ACC112 (cell line): ENCODE results near the gene EGLN1.
A peak's percentile ranks its signal among the peaks of the same experiment; 100 is the strongest.

Experiments
- H2AFZ ChIP-seq: fragments of 200-600 bp; sonication (generic); one replicate; pipeline ENCODE4 v1.6.0; 2017; ENCODE audit warnings: antibody characterized with exemption, low read length; ENCODE audit not compliant: unreplicated experiment
- H3K27ac ChIP-seq: fragments of 200-600 bp; sonication (generic); 2 replicates; pipeline ENCODE4 v1.5.1; 2014; ENCODE audit warnings: low read depth, mild to moderate bottlenecking, antibody characterized with exemption, low read length, moderate library complexity
- H3K27me3 ChIP-seq: fragments of 200-600 bp; sonication (generic); 2 replicates; pipeline ENCODE4 v1.6.1; 2014; ENCODE audit warnings: mild to moderate bottlenecking, antibody characterized with exemption, low read length, moderate library complexity, mixed read lengths; ENCODE audit not compliant: insufficient read depth
- H3K36me3 ChIP-seq: fragments of 200-600 bp; sonication (generic); 2 replicates; pipeline ENCODE4 v1.6.1; 2016; ENCODE audit warnings: mild to moderate bottlenecking, antibody characterized with exemption, low read length, moderate library complexity, mixed read lengths; ENCODE audit not compliant: insufficient read depth
- H3K4me1 ChIP-seq: fragments of 200-600 bp; sonication (generic); one replicate; pipeline ENCODE4 v1.6.1; 2016; ENCODE audit warnings: low read length, mixed read lengths; ENCODE audit not compliant: insufficient read depth, unreplicated experiment, control insufficient read depth
- H3K4me3 ChIP-seq: fragments of 200-600 bp; sonication (generic); 2 replicates; pipeline ENCODE4 v1.5.1; 2014; ENCODE audit warnings: mild to moderate bottlenecking, low read depth, low read length
- H3K79me2 ChIP-seq: fragments of 200-600 bp; sonication (generic); one replicate; pipeline ENCODE4 v1.6.0; 2016; ENCODE audit warnings: low read length; ENCODE audit not compliant: control insufficient read depth, unreplicated experiment, insufficient read depth

The EGLN1 gene

GRCh38 chr1:231414260-231415016 is 7.6 kb downstream of the EGLN1 start:
- Histone ChIP-seq H3K79me2 (peaks cover 94% of the 10 kb centered on the region), H3K27me3 (no peaks in the 10 kb centered on the region), H3K4me3 (no peak overlapping the region), H3K4me1 (peaks cover 48% of the 10 kb centered on the region), H3K27ac (no peak overlapping the region), H2AFZ (no peak overlapping the region), H3K36me3 (no peaks in the 10 kb centered on the region)

GRCh38 chr1:231413749-231414082 is 8.4 kb downstream of the EGLN1 start:
- H3K4me3 ChIP-seq: no peak overlapping the region
- H3K79me2 ChIP-seq: peaks cover 94% of the 10 kb centered on the region
- H3K4me1 ChIP-seq: peaks cover 50% of the 10 kb centered on the region
- no peaks in the 10 kb centered on the region for H3K36me3 ChIP-seq
- H3K27me3 ChIP-seq: no peaks in the 10 kb centered on the region
- no peak overlapping the region for H2AFZ ChIP-seq
- H3K27ac ChIP-seq: no peak overlapping the region

DNA sequence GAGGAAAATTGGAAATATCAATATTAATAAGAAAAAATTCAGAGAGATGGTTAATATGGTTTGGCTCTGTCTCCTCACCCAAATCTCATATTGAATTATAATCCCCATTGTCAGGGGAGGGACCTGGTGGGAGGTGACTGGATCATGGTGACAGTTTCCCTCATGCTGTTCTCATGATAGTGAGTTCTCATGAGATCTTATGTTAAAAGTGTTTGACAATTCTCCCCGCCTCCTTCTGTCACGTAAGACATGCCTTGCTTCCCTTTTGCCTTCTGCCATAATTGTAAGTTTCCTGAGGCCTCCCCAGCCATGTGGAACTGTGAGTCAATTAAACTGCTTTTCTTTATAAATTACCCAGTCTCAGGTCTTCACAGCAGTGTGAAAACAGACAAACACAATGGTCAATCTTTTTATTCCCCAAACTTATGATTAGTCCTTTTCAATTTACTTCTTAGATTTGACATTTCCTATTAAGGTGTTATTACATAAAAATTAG is 11.0 kb downstream of the EGLN1 start:
- Histone ChIP-seq H3K4me3 (no peak overlapping the region), H3K79me2 (peaks cover 95% of the 10 kb centered on the region), H3K27ac (peak overlapping the region; percentile 65), H3K27me3 (no peaks in the 10 kb centered on the region), H3K36me3 (no peaks in the 10 kb centered on the region), H2AFZ (no peak overlapping the region), H3K4me1 (peaks cover 51% of the 10 kb centered on the region)

DNA sequence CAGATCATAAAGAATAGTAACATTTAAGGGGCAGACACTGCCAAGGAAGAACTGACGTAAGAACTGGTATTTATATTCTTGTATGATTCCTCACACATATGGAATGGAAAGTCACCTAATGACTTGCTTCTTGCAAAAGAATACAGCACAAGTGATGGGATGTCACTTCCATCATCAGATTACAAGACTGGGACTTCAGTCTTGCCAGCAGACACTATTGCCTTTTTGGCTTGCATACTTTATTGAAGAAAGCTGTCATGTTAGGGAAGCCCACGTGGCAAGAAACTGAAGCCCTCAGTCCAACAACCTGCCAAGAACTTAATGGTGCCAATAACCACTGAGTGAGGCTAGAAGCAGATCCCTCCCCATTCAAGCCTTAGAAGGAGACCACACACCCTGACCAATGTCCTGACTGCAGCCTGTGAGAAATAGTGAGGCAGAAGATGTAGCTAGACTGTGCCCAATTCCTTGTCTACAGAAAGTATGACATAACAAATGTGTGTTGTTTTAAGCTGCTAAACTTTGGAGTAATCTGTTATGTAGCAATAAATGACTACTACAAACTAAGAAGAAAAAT is 12.0 kb downstream of the EGLN1 start:
- peak overlapping the region; percentile 65 for H3K27ac ChIP-seq
- no peaks in the 10 kb centered on the region for H3K27me3 ChIP-seq
- no peak overlapping the region; the same call in 1 of the 2 replicates for H3K4me3 ChIP-seq
- peaks cover 51% of the 10 kb centered on the region for H3K4me1 ChIP-seq
- H2AFZ ChIP-seq: no peak overlapping the region
- no peaks in the 10 kb centered on the region for H3K36me3 ChIP-seq
- peaks cover 93% of the 10 kb centered on the region for H3K79me2 ChIP-seq

DNA sequence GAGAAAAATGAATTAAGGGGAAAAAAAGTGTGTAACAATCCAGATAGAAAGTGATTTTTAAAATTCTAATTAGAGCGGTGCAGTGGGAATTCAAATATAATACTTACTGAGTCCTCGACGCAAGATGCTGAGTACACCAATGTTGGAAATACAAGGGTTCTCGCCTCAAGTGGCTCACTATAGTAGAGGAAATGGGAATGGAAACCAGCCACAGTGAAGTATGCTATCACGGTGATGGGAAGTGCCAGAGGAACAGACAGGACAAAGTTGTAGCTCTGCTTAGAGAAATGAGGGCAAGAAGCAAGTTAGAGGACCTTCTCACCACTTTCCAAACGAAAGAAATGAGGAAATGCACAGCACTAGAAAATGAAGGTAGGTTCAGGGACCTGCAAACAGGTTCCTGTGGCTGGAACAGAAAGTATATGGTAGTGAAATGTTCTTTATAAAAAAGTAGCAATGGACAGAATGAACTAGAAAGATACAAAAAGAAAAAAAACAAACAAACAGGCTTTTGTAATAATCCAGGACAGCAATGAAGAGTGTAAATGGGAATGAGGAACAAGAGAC is 13.5 kb downstream of the EGLN1 start:
- Histone ChIP-seq H3K79me2 (peaks cover 88% of the 10 kb centered on the region), H3K27ac (peak overlapping the region; percentile 73), H2AFZ (no peak overlapping the region), H3K36me3 (no peaks in the 10 kb centered on the region), H3K4me1 (peaks cover 44% of the 10 kb centered on the region), H3K27me3 (no peaks in the 10 kb centered on the region), H3K4me3 (peak overlapping the region; percentile 67; the same call in 1 of the 2 replicates)

DNA sequence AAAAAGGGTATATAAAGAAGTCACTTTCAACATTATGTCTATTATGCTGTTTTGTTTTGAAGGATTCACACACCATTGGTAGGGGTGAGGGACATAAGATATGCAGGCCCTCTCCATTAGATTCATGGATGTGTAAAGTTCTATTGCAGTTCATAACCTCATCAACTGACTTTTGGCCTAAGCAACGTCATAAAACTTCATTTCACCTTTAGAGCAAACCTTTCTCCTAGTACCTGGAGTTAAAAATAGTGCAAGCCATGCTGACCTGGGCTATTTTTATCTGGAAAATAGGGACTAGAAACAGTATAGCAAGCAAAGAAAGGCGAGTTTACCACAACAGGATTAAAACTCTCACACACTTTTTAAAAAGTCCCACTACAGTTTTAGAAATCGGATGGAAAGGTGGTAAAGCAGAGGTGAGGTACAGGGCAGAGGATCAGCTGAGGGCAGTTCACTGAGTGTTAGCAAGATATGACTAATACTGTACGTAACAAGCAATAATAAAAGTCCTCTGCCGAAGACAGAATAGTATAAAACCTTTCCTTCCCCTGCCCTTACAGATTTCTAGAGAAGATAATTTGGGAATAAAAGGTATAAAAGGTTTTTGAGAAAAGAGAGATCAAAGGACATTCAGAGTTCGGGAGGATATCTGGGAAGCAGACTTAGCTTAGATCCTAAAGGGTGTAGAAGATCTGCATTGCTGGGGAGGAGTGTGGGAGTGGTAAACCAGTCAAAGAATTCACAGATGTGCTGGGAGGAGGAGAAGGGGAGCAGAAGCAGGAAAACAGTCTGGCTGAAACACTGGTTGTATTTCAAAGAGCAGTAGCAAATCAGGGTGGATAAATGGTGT is 14.3 kb downstream of the EGLN1 start:
- Histone ChIP-seq H3K4me3 (peak overlapping the region; percentile 67), H3K36me3 (no peaks in the 10 kb centered on the region), H3K27ac (peak overlapping the region; percentile 73), H3K27me3 (no peaks in the 10 kb centered on the region), H3K4me1 (peaks cover 44% of the 10 kb centered on the region), H2AFZ (no peak overlapping the region), H3K79me2 (peaks cover 87% of the 10 kb centered on the region)

DNA sequence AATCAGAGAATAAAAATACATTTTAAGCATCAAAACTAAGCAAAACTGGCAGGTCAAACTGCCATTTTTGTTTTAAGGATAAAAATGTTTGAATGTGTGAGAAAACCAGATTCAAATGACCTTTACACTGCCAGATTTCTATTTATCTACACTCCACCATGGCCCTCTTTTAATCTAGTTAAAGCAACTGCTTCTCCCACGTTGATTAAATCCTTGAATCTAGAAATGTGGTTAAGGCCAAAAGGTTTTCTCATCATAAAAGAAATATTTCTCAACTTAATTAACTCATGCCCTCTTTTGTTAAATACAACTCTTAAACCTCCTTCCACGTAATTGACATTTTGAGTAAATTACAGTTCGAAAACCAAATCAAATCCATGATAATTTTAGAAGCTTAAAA is 15.0 kb downstream of the EGLN1 start:
- Histone ChIP-seq H3K4me3 (no peak overlapping the region), H3K27ac (no peak overlapping the region), H3K27me3 (no peaks in the 10 kb centered on the region), H3K36me3 (no peaks in the 10 kb centered on the region), H3K4me1 (peaks cover 44% of the 10 kb centered on the region), H3K79me2 (peaks cover 86% of the 10 kb centered on the region), H2AFZ (no peak overlapping the region)

- Histone ChIP-seq H3K27me3 (no peaks in the 10 kb centered on the region), H2AFZ (no peak overlapping the region), H3K27ac (no peak overlapping the region), H3K36me3 (no peaks in the 10 kb centered on the region), H3K4me1 (peaks cover 22% of the 10 kb centered on the region), H3K4me3 (no peak overlapping the region), H3K79me2 (peaks cover 85% of the 10 kb centered on the region)
Observed at GRCh38 chr1:231404318-231404717, 17.8 kb downstream of the EGLN1 start.

DNA sequence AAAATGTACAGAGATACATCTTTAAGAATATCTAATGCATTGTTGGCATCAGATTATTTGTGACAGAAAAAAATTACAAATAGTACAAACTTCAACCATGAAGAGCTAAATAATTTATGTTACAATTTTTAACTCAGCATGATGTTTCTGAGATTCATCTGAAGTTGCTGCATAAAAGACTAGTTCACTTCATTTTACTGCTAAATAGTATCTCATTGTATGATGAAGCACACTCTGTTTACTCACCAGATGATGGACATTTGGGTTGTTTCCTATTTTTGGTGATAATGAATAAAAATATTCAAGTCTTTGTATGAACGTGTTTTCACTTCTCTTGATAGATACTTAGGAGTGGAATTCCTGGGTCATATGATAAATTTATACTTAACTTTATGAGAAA is 20.6 kb downstream of the EGLN1 start:
- Histone ChIP-seq H3K79me2 (peaks cover 85% of the 10 kb centered on the region), H3K4me3 (no peak overlapping the region), H2AFZ (no peak overlapping the region), H3K27me3 (no peaks in the 10 kb centered on the region), H3K36me3 (no peaks in the 10 kb centered on the region), H3K4me1 (peaks cover 12% of the 10 kb centered on the region), H3K27ac (no peak overlapping the region)

DNA sequence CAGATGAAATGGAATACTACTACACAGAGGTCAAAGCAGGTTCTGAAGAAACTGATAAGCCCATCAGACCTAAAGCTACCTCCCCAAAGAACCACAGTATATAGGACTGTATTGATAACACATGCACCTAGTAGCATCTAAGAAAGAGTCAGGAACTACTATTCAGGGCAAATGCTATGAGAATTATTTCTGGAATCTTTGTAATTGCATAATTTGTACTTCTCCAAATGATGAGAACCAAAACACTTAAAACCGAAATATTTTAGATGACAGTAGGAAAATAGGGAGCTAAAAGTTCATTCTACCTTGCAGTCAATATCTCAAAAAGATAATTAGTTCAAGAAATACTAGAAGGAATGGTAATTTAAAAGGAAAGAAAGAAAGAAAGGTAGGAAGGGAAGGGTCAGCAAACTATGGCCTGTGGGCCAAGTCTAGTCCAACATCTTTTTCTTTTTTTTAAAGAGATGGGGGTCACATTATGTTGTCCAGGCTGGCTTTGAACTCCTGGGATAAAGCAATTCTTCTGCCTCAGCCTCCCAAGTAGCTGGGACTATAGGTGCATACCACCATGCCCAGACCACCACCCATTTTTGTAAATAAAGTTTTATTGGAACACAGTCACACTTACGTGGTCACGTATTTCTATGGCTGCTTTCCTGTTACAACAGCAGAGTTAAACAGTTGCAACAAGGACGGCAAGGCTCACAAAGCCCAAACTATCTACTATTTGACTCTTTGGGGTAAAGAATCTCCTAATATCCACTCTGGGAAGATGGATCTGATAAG is 24.0 kb downstream of the EGLN1 start:
- H3K36me3 ChIP-seq: no peaks in the 10 kb centered on the region
- peaks cover 83% of the 10 kb centered on the region for H3K79me2 ChIP-seq
- H3K27ac ChIP-seq: peak overlapping the region; percentile 99
- H3K4me1 ChIP-seq: peaks cover 38% of the 10 kb centered on the region
- H3K27me3 ChIP-seq: no peaks in the 10 kb centered on the region
- H2AFZ ChIP-seq: no peak overlapping the region
- no peak overlapping the region for H3K4me3 ChIP-seq
